Fibroblast of lung (primary cell): ENCODE results near the gene MAMLD1.

Source experiments
- CTCF ChIP-seq, 2 donors: IDR thresholded peaks in 1 of 2; conservative IDR thresholded peaks in 1 of 2; 1 replicate in 1 of 2; 2 replicates in 1 of 2; pipeline ENCODE4 v1.5.1; 2011 to 2012; ENCODE audit warnings: low read length in 2 of 2, control low read depth in 1 of 2, inconsistent platforms in 1 of 2, low read depth in 1 of 2, mild to moderate bottlenecking in 1 of 2
- EZH2 ChIP-seq: IDR thresholded peaks from 2 replicates; pipeline ENCODE4 v1.5.1; 2012; ENCODE audit warnings: low read length, control low read depth, mild to moderate bottlenecking; ENCODE audit errors: missing control alignments

GRCh38 chrX:150362599-150363481, at the start of gene MAMLD1:
- TF ChIP-seq EZH2 (no peak), CTCF (conservative IDR thresholded peaks at IDR 0.05 in 1 of 2, IDR thresholded peaks at IDR 0.05 in 1 of 2; ENCODE audit: low read depth in 1 of 2, low read length in 2 of 2) (no peak)
